ENCODE measurements around the gene PRKCA.

The PRKCA gene

DNA sequence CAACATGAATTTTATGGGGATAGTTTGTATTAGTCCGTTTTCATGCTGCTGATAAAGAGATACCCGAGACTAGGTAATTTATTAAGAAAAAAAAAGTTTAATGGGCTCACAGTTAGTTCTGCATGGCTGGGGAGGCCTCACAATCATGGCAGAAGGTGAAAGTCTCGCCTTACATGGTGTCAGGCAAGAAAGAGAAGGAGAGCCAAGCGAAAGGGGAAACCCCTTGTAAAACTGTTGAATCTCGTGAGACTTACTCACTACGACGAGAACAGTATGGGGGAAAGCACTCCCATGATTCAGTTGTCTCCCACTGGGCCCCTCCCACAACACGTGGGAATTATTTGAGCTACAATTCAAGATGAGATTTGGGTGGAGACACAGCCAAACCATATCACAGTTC lies 181.5 kb downstream of the PRKCA start:
- no peak for DNase-seq (ENCODE audit: low read depth in 1 of 2, low spot score in 1 of 2)
- no peak overlapping the region for H3K4me3 ChIP-seq (replicated peaks; ENCODE audit: insufficient read depth, low read length)
- TF ChIP-seq SPI1 (IDR thresholded peaks at IDR 0.05; ENCODE audit: borderline replicate concordance, low read depth) (no peak), GABPA (IDR thresholded peaks at IDR 0.05; ENCODE audit: low read depth) (no peak), POLR2AphosphoS5 (IDR thresholded peaks at IDR 0.05; ENCODE audit: low read depth) (no peak)
- TF ChIP-seq, protein P1, sequence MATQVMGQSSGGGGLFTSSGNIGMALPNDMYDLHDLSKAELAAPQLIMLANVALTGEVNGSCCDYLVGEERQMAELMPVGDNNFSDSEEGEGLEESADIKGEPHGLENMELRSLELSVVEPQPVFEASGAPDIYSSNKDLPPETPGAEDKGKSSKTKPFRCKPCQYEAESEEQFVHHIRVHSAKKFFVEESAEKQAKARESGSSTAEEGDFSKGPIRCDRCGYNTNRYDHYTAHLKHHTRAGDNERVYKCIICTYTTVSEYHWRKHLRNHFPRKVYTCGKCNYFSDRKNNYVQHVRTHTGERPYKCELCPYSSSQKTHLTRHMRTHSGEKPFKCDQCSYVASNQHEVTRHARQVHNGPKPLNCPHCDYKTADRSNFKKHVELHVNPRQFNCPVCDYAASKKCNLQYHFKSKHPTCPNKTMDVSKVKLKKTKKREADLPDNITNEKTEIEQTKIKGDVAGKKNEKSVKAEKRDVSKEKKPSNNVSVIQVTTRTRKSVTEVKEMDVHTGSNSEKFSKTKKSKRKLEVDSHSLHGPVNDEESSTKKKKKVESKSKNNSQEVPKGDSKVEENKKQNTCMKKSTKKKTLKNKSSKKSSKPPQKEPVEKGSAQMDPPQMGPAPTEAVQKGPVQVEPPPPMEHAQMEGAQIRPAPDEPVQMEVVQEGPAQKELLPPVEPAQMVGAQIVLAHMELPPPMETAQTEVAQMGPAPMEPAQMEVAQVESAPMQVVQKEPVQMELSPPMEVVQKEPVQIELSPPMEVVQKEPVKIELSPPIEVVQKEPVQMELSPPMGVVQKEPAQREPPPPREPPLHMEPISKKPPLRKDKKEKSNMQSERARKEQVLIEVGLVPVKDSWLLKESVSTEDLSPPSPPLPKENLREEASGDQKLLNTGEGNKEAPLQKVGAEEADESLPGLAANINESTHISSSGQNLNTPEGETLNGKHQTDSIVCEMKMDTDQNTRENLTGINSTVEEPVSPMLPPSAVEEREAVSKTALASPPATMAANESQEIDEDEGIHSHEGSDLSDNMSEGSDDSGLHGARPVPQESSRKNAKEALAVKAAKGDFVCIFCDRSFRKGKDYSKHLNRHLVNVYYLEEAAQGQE (IDR thresholded peaks at IDR 0.05; ENCODE audit: insufficient replicate concordance, low read depth), result no peak
- TF ChIP-seq, protein P2, sequence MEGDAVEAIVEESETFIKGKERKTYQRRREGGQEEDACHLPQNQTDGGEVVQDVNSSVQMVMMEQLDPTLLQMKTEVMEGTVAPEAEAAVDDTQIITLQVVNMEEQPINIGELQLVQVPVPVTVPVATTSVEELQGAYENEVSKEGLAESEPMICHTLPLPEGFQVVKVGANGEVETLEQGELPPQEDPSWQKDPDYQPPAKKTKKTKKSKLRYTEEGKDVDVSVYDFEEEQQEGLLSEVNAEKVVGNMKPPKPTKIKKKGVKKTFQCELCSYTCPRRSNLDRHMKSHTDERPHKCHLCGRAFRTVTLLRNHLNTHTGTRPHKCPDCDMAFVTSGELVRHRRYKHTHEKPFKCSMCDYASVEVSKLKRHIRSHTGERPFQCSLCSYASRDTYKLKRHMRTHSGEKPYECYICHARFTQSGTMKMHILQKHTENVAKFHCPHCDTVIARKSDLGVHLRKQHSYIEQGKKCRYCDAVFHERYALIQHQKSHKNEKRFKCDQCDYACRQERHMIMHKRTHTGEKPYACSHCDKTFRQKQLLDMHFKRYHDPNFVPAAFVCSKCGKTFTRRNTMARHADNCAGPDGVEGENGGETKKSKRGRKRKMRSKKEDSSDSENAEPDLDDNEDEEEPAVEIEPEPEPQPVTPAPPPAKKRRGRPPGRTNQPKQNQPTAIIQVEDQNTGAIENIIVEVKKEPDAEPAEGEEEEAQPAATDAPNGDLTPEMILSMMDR (IDR thresholded peaks at IDR 0.05; ENCODE audit: insufficient read depth, low read length), result no peak

DNA sequence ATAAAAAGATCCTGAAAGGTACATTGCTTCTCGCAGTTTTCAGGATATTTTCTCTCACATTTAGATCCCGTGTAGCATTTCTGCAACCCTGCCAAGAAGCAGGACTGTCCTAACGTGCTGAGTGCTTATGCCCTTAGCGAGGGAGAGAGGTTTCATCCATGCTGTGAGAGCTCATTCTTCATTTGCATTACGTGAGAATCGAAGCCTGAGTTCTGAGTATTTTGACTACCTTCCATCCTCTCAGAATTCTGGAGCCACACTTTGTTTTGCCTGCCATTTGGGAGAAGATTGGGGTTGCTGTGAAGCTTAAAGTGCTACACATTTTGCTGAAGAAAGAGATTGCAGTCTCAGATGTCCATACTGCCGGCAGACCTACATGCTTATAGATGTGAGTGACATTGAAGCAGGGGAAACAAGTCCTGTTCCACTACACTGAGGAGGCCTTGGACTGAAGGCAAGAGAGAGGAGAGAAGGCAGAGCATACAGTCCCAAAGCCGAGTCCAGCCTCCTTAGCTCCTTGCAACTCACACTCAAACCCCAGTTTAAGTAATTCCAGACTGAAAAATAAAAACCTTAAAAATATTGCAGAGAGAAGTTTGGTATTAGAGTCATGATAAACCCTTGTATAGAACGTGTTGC lies 183.0 kb downstream of the PRKCA start:
- no peak for TF ChIP-seq SPI1 (IDR thresholded peaks at IDR 0.05; ENCODE audit: borderline replicate concordance, low read depth)
- TF ChIP-seq, protein P2 (IDR thresholded peaks at IDR 0.05; ENCODE audit: insufficient read depth, low read length), result no peak
- TF ChIP-seq, protein P1 (IDR thresholded peaks at IDR 0.05; ENCODE audit: insufficient replicate concordance, low read depth), result no peak
- TF ChIP-seq POLR2AphosphoS5 (IDR thresholded peaks at IDR 0.05; ENCODE audit: low read depth), result no peak
- no peak for TF ChIP-seq GABPA (IDR thresholded peaks at IDR 0.05; ENCODE audit: low read depth)
- Histone ChIP-seq H3K4me3 (replicated peaks; ENCODE audit: insufficient read depth, low read length) (no peak overlapping the region), H3K27ac (replicated peaks) (no peak overlapping the region), H3K27me3 (ENCODE audit: insufficient read depth, poor library complexity, severe bottlenecking) (no peaks in the 10 kb centered on the region)
- no peak for DNase-seq (ENCODE audit: low read depth in 1 of 2, low spot score in 1 of 2)

More for the DNA sequence above, 181.5 kb downstream of the PRKCA start:
- no peak overlapping the region for H3K27ac ChIP-seq (replicated peaks)
- no peaks in the 10 kb centered on the region for H3K27me3 ChIP-seq (ENCODE audit: insufficient read depth, poor library complexity, severe bottlenecking)

DNA sequence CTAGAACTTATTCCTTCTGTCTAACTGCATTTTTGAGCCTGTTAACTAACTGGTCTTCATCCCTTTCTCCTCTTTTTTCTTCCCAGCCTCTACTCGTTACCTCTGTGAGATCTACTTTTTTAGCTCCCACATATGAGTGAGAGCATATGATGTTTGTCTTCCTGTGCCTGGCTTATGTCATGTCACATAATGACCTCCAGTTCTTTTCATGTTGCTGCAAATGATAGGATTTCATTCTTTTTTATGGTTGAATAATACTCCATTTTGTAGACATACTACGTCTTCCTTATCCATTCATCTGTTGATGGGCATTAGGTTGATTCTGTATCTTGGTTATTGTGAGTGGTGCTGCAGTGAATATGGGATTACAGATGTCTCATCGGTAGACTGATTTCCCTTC lies 184.7 kb downstream of the PRKCA start:
- Histone ChIP-seq H3K27me3 (ENCODE audit: insufficient read depth, poor library complexity, severe bottlenecking) (no peaks in the 10 kb centered on the region), H3K4me3 (replicated peaks; ENCODE audit: insufficient read depth, low read length) (no peak overlapping the region), H3K27ac (replicated peaks) (no peak overlapping the region)
- TF ChIP-seq, protein P1 (IDR thresholded peaks at IDR 0.05; ENCODE audit: insufficient replicate concordance, low read depth), result no peak
- TF ChIP-seq GABPA (IDR thresholded peaks at IDR 0.05; ENCODE audit: low read depth), result no peak
- no peak for TF ChIP-seq SPI1 (IDR thresholded peaks at IDR 0.05; ENCODE audit: borderline replicate concordance, low read depth)
- no peak for TF ChIP-seq POLR2AphosphoS5 (IDR thresholded peaks at IDR 0.05; ENCODE audit: low read depth)
- TF ChIP-seq, protein P2 (IDR thresholded peaks at IDR 0.05; ENCODE audit: insufficient read depth, low read length), result no peak
- no peak for DNase-seq (ENCODE audit: low read depth in 1 of 2, low spot score in 1 of 2)

Data from HL-60 (cell line).